NOMO-1 (cell line): ENCODE data around the gene MMP2.

ENCODE experiments used
- DNase-seq, 2 experiments: peaks; one replicate each; lab custom pipeline; 2025; ENCODE audit not compliant: unreplicated experiment in 2 of 2; lab: John Stamatoyannopoulos, UW

Gene MMP2

DNA sequence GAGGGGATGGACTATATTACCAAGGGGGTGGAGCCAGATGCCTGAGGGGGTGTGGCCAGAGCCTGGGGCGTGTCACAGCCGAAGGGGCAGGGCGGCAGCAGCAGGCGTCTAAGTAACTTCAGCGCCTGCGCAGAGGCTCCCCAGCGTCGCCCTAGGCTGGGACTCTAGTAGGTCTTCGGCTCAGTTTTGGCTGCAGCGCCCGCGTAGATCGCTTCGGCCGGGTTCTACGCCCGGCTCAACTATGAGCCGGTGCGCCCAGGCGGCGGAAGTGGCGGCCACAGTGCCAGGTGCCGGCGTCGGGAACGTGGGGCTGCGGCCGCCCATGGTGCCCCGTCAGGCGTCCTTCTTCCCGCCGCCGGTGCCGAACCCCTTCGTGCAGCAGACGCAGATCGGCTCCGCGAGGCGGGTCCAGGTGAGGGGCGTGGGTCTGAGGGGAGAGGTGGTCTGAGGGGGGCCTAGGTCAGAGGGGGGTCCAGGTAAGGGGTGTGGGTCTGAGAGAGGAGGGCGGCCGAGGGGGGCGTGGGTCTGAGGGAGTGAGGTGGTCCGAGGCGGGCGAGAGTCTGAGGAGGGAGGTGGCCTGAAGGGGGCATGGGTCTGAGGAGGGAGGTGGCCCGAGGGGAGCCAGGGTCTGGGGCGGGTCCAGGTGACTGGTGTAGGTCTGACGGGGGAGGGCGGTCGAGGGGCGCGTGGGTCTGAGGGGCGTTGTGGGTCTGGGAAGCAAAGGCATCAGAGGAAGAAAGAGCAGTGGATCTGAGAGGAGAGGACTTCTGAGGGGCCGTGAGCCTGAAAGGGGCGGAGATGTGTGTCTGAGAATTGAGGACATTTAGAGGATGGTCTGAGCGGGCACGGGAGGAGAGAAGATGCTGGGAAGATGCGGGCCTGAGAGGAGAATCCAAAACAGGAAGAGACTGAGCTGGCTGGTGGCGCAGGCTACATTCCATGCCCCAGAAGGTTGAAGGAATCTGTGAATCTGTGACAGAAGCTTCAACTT, 30.2 kb downstream of the MMP2 start, which contains the start of gene LPCAT2:
TSS of gene LPCAT2 (plus strand) at position 132 of the 991 bp plus-strand sequence. CDS start at position 242, 110 bp downstream.
- peak; percentile 70 to 87 for DNase-seq

DNA sequence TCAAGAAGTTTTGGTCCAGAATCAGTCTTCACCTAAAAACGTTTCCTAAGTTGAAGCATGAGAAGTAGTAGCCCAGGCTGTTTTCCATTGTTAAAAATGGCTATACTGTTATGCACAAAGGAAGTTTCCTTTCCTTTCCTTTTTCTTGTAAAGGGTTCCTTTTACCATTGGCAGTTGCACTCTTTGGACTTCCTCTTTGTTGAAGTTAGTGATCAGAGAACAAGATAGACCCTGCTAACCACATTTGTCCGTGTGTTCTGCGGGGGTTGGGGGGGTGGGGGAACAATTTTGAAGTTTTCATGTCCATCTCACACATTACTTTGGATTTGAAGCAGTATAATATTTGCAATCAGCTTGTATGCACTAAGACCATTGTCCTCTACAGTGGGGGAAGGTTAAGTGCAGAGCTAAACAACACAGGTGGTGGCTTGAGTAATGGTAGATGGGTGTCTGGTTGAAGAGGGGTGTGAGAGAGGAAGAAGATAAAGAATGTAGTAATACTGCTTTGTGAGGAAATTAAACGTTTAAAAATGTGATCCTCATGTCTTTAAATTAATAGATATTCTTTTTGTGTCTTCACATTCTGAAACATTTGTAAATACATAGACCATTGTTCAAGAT, 31.3 kb downstream of the MMP2 start:
- DNase-seq: peak; percentile 30 to 81

- DNase-seq: no peak
These were observed 33.9 kb downstream of the MMP2 start for GRCh38 chr16:55512941-55513340.

- no peak for DNase-seq
These were observed 34.6 kb downstream of the MMP2 start for GRCh38 chr16:55513616-55514015.

GRCh38 chr16:55515111-55515510, 36.1 kb downstream of the MMP2 start:
- no peak for DNase-seq

GRCh38 chr16:55521792-55522191, 42.8 kb downstream of the MMP2 start:
- no peak for DNase-seq

- DNase-seq: no peak
These were observed 47.4 kb downstream of the MMP2 start for GRCh38 chr16:55526441-55526840.

GRCh38 chr16:55527885-55528284, 48.9 kb downstream of the MMP2 start:
- DNase-seq: no peak

- no peak for DNase-seq
These were observed 50.0 kb downstream of the MMP2 start for GRCh38 chr16:55529018-55529417.

- DNase-seq: no peak
These were observed 51.4 kb downstream of the MMP2 start for GRCh38 chr16:55530316-55530856.

- DNase-seq: no peak
These were observed 53.2 kb downstream of the MMP2 start for GRCh38 chr16:55532227-55532626.

- peak in 1 of 2 experiments; percentile 6 for DNase-seq
These were observed 55.8 kb downstream of the MMP2 start for GRCh38 chr16:55534756-55535155.

- DNase-seq: peak; percentile 57 to 92
These were observed 60.1 kb downstream of the MMP2 start for GRCh38 chr16:55539049-55539448.

DNA sequence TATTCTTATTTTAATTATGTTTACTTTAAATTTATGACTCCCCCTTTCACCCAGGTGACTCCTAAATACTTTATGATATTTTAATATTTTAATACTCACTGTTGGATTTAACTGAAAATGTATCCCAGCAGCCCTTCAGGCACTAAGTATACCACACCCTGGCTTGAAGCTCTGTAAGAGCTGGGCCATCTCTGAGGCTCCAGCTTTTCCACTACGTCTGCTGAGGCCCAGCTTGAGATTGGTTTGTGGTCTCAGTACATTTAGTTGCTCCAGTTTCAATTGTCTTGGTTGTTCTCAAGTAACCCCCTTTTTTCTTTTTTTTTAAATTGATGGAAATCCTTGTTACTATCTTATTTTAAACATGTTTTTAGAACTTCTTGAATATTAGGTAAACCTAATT, 60.5 kb downstream of the MMP2 start:
- peak in 1 of 2 experiments; percentile 17 for DNase-seq

DNA sequence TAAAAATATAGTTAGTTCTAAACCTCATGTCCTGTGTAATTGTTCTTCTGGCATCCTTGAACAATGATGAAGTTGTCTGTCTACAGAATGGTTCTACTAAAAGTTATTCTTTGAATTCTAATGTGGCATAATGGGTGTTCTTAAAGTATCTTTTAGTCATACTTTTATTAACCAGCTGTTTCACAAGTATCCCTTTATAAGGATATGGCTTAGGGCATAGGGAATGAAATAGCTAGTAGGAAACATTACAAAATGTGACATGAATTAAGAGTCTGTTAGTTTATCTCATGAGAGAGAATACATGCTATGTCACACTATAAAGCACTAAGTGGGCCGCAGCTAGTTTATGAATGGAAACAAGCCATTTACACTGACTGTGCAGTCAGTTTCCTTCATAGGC, 61.2 kb downstream of the MMP2 start:
- DNase-seq: no peak

GRCh38 chr16:55542459-55543082, 63.6 kb downstream of the MMP2 start:
- DNase-seq: no peak

- no peak for DNase-seq
These were observed 64.5 kb downstream of the MMP2 start for GRCh38 chr16:55543472-55543871.

- DNase-seq: no peak
These were observed 73.6 kb downstream of the MMP2 start for GRCh38 chr16:55552621-55553020.

DNA sequence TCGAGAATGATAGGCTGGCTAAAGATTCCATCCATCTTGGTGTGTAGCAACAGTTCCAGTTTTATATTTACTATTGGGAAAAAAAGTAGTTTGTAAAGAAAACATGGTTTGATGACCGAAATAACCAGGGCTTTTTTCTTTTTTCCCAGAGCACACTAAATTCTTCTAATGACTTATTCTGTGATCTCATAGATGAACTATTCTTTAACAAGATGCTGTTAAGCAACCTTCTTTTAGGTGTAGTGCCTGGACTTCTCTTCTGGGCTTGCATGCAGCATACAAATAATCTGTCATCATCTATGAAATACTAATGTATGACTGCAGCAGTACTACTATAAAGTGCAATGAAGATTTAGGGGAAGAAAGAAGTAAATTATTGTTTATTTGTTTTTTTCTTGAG, 76.4 kb downstream of the MMP2 start:
- no peak for DNase-seq
